GM19099 (cell line): ENCODE measurements around the gene PRCC.

Experiments
- POLR2A ChIP-seq: IDR thresholded peaks from 3 replicates; pipeline ENCODE4 v1.6.1; 2011; ENCODE audit warnings: low read depth; ENCODE audit not compliant: insufficient read length; ENCODE audit errors: extremely low read depth

Gene PRCC

GRCh38 chr1:156812293-156812990 is 45.1 kb downstream of the PRCC start:
- TF ChIP-seq POLR2A: no peak

DNA sequence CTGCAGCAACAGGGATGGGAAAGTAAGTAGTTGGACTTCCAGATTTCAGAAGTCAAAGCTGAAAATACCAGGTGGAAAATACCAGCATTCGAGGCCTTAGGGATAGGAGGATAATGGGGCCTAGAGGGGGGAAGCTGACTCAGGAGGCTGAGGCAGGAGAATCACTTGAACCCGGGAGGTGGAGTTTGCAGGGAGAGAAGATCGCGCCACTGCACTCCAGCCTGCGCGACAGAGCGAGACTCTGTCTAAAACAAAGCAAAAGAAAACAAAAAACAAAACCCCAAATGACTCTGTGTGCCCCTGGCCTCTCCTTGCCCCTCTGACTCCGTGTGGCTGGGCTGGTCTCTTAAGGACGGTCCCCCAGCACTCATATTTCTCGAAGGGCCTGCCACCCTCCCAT is 46.0 kb downstream of the PRCC start:
- TF ChIP-seq POLR2A: no peak

DNA sequence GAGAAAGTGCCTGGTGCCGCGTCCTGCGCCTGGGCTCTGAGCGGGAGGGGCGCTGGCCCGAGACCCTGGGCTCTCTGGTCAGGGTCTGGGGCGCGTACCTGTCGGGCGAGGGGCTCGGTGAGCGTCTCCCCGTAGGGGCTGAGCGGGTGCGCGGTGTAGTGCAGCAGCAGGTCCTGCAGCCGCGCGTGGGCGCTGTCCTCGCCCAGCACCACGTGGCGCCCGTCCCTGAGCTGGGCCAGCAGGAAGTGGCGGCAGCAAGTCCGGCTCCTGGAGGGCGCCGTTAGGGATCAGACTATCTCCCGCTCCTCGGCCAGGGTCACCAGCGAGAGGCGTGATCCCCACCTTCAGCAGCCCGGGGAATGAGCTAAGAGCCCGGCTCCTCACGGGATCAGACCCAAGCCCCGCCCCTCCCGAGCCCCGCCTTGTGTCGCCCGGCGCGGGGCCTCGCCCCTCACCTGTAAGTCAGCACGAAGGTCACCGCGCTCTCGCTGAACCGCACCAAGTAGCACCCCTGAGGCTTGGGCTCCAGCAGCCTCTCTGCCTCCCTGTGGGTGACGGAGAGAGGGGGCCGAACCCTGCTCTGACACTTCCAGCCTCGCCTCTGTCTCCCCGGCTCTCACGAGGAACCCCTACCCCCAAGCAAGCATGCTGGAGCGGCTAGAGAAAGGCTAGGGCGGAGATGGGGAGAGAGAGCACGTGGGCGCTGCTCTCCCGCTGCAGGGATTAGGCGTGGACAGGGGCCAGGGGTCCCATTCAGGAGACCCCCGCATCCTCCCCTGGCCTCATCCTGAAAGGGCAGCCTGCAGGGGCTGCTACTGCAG is 46.6 kb downstream of the PRCC start:
- no peak for TF ChIP-seq POLR2A

- no peak for TF ChIP-seq POLR2A
Measured at GRCh38 chr1:156814571-156815260, 47.4 kb downstream of the PRCC start.

- TF ChIP-seq POLR2A: no peak
Measured at GRCh38 chr1:156815307-156815826, 48.0 kb downstream of the PRCC start.

- TF ChIP-seq POLR2A: no peak
Measured at GRCh38 chr1:156815961-156816422, 48.7 kb downstream of the PRCC start.

- TF ChIP-seq POLR2A: peak; percentile 61
Measured at GRCh38 chr1:156816561-156817328, 49.4 kb downstream of the PRCC start, which contains the start of gene SH2D2A. SH2D2A (minus strand) TSS chr1:156816848; CDS start chr1:156816708, 140 bp downstream.

- TF ChIP-seq POLR2A: no peak
Measured at GRCh38 chr1:156821801-156822200, 54.5 kb downstream of the PRCC start.

DNA sequence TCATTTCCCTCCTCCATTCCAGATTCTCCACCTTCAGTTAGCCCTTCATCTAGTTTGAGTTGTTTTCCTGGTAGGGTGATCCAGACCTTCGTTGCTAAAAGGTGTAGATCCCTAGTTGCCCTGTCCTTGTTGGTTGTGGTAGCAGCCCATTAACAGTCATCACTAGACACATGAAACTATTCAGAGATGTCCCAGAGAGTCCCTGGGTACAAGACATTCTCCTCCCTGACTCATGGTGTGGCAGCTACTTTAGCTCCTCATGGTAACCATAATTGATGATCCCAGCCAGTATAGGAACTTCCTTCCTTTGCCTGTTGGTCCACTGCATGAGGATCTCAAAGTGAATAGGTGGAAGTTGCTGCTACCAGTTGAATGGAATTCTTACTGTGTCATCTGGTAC is 55.3 kb downstream of the PRCC start:
- TF ChIP-seq POLR2A: no peak

DNA sequence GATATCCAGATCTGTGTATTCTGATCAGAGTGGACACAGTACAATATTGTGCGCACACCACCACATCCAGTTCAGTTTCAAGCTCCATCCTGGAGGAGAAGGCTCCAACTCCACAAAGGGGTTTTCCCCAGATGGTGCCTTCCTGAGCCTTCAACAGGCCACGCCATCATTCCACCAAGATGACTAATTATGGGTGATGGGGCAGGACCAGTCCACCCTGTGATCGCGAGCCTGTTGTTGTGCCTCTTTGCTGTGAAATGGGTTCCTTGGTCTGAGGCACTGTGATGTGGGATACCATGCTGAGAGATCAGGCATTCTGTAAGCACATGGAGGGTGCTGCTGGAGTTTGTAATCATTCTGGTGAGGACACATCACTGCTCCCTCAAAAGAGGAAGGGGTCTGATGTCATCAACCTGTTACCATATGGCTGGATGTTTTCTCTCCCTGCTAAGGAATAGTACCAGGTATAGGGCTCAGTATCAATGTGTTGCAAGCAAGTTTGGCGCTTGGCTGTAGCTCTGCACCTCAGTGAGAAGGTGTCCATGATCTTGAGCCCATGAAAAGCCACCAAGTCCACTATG is 56.0 kb downstream of the PRCC start:
- no peak for TF ChIP-seq POLR2A

DNA sequence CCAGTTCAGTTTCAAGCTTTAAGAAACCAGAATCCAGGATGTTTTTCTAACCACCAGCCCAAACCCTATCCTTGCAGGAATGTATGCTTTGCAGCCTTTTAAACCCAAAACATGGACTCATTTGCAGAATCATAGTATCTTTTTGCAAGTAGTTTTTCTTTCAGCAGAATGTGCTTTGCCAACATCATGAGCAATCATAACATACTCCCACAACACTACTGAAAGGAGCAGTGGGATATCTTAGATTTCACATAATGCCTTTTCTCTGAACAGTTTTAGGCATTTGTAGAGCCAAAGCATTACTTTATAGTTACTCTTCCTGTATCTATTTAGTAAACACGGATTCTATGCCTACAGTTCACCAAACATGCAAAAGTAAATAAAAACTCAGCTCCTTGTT is 59.3 kb downstream of the PRCC start:
- no peak for TF ChIP-seq POLR2A

DNA sequence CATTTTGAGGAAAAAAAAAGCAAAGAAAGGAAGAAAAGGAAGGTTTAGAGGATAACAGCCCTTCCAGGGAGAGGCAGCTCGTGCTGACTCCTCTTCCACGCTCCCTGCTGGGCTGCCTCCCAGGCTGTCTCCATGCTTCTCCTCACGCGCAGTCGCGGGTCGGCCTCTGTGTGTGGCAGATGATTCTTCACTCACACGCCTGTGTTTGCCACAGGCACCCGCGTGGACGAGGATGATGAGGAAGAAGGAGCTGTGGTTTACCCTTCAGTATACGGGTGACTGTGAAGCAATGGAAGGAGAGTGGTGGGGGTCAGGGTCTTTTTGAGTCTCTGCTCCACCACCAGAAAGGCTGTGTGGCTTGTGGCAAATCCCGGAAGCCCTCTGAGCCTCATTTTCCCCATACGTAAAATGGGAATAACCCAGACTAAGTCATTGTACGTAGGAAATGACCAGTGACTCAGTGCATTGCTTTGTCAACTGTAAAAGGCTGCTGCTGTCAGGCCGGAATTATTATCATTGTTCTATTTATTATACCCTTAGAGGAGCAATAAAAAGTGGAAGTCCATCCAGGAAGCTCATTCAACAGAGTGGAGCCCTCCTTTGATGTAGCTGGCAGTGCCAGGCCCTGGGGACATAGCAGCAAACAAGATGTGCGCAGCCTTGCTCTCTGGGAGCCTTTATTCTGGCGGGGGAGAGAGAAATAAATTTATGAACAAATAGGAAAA is 61.2 kb downstream of the PRCC start:
- no peak for TF ChIP-seq POLR2A

GRCh38 chr1:156832434-156832833 is 65.1 kb downstream of the PRCC start:
- no peak for TF ChIP-seq POLR2A
